Progenitor cell of endocrine pancreas (in vitro differentiated cells): ENCODE results near the gene GTPBP3. TPM values are rescaled to one million over a fixed set of nuclear protein-coding genes. Genes with fewer than 3 reads are reported as not detected.

ENCODE experiments used
- DNase-seq: peaks from one replicate; pipeline ENCODE4 v3.0.0; 2021; ENCODE audit warnings: low spot score; ENCODE audit not compliant: unreplicated experiment
- H3K27ac Mint-ChIP-seq: 2 replicates; pipeline ENCODE4 v1.8.0; 2021; ENCODE audit warnings: mild to moderate bottlenecking, moderate library complexity, mixed read lengths
- H3K27me3 Mint-ChIP-seq: 2 replicates; pipeline ENCODE4 v1.8.0; 2021; ENCODE audit warnings: mixed read lengths
- H3K36me3 Mint-ChIP-seq: 2 replicates; pipeline ENCODE4 v1.8.0; 2022; ENCODE audit warnings: mixed read lengths; ENCODE audit not compliant: insufficient read depth
- H3K4me1 Mint-ChIP-seq: 2 replicates; pipeline ENCODE4 v1.8.0; 2021; ENCODE audit warnings: low read depth, mixed read lengths
- H3K4me3 Mint-ChIP-seq: 2 replicates; pipeline ENCODE4 v1.8.0; 2021; ENCODE audit warnings: low read depth, mild to moderate bottlenecking, moderate library complexity, mixed read lengths
- H3K9me3 Mint-ChIP-seq: 2 replicates; pipeline ENCODE4 v1.8.0; 2021; ENCODE audit warnings: low read depth, mixed read lengths
- CTCF ChIP-seq: fragments of 200-600 bp; sonication (generic); IDR thresholded peaks from one replicate; pipeline ENCODE4 v1.5.0; 2021; ENCODE audit warnings: antibody characterized with exemption, mild to moderate bottlenecking; ENCODE audit not compliant: unreplicated experiment
- total RNA-seq: library from RNA; stranded (reverse); gene quantifications from 2 replicates; pipeline ENCODE4 v1.2.1, GENCODE V29; 2021

GTPBP3 gene
- total RNA-seq, 1 donor from 2014 or later = 44.5 TPM

GRCh38 chr19:17351815-17352435 is 14.6 kb downstream of the GTPBP3 start:
- no peak overlapping the region for H3K4me3 Mint-ChIP-seq
- no peaks in the 10 kb centered on the region for H3K9me3 Mint-ChIP-seq
- H3K4me1 Mint-ChIP-seq = no peaks in the 10 kb centered on the region
- H3K27me3 Mint-ChIP-seq = peaks cover 28% of the 10 kb centered on the region
- H3K36me3 Mint-ChIP-seq = no peaks in the 10 kb centered on the region
- no peak for TF ChIP-seq CTCF
- H3K27ac Mint-ChIP-seq = no peak overlapping the region
- DNase-seq = no peak

- no peak for TF ChIP-seq CTCF
- no peaks in the 10 kb centered on the region for H3K9me3 Mint-ChIP-seq
Observed at GRCh38 chr19:17352608-17353280, 15.4 kb downstream of the GTPBP3 start.

DNA sequence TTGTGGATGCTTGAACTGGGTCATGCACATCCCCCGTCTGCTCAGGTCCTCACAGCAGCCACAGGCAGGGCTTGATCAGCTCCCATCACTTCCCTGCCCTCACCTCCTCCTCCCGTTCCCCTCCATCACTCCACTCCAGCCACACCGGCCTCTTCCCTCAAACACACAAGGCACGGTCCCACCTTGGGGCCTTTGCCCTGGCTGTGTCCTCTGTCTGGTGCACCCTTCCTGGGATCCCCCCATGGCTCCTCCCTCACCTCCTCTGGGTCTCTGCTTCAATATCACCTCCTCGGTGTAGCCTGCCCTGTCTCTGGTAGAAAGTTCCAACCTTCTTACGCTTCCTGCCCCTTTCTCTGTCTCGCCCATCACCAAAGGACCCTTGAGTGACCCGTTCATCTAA is 16.0 kb downstream of the GTPBP3 start:
- no peak overlapping the region for H3K27ac Mint-ChIP-seq
- no peak for TF ChIP-seq CTCF
- DNase-seq = no peak
- no peaks in the 10 kb centered on the region for H3K36me3 Mint-ChIP-seq
- H3K4me3 Mint-ChIP-seq = no peak overlapping the region
- peaks cover 22% of the 10 kb centered on the region for H3K27me3 Mint-ChIP-seq
- no peaks in the 10 kb centered on the region for H3K9me3 Mint-ChIP-seq
- H3K4me1 Mint-ChIP-seq = no peaks in the 10 kb centered on the region

More at GRCh38 chr19:17352608-17353280, 15.4 kb downstream of the GTPBP3 start:
- Mint-ChIP-seq H3K27me3 (peaks cover 25% of the 10 kb centered on the region), H3K4me3 (no peak overlapping the region), H3K4me1 (no peaks in the 10 kb centered on the region), H3K27ac (no peak overlapping the region), H3K36me3 (no peaks in the 10 kb centered on the region)
- no peak for DNase-seq

- no peak for DNase-seq
- Mint-ChIP-seq H3K36me3 (no peaks in the 10 kb centered on the region), H3K4me3 (no peak overlapping the region), H3K9me3 (no peaks in the 10 kb centered on the region), H3K27ac (no peak overlapping the region), H3K27me3 (peaks cover 10% of the 10 kb centered on the region), H3K4me1 (no peaks in the 10 kb centered on the region)
- TF ChIP-seq CTCF = no peak
Observed at GRCh38 chr19:17357078-17357666, 19.8 kb downstream of the GTPBP3 start.

DNA sequence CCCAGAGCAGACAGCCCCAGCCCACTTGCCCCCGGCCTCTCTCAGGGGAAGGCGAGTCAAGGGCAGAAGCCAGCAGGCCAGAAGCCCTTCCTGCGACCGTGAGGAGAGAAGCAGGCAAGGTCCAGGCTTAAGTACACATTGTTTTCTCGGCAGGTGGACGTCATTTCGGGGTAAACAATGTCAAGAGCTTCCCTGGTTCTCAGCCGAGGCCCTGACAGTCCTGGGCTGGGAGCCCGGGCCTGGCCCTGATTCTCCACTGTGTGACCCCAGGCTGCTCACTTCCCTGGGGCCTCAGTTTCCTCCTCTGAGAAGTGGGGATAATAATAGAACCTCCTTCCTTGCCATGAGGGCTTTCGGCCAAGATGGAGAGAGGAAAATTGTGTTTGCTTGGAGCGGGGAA is 20.4 kb downstream of the GTPBP3 start:
- Mint-ChIP-seq H3K27me3 (peaks cover 14% of the 10 kb centered on the region), H3K27ac (no peak overlapping the region)
- no peak for TF ChIP-seq CTCF

More for the DNA sequence above, 20.4 kb downstream of the GTPBP3 start:
- H3K4me1 Mint-ChIP-seq = no peaks in the 10 kb centered on the region
- H3K36me3 Mint-ChIP-seq = no peaks in the 10 kb centered on the region
- no peak overlapping the region for H3K4me3 Mint-ChIP-seq
- DNase-seq = no peak
- H3K9me3 Mint-ChIP-seq = no peaks in the 10 kb centered on the region
